Daoy (cell line): ENCODE data around the gene PBX3. TPM values are rescaled to one million over a fixed set of nuclear protein-coding genes. Genes with fewer than 3 reads are reported as not detected.

Source experiments
- DNase-seq: peaks from one replicate; pipeline ENCODE4 v3.0.0-alpha.2; 2015; ENCODE audit warnings: low read depth
- total RNA-seq: library from RNA; depleted of rRNA; stranded (reverse); fragments of >200 nt; shearing (Covaris generic); gene quantifications from 2 replicates; pipeline ENCODE4 v1.2.3, GENCODE V29; 2014; rRNA removed

The PBX3 gene
- 30.6 and 51.9 TPM in 2 replicates for total RNA-seq

DNA sequence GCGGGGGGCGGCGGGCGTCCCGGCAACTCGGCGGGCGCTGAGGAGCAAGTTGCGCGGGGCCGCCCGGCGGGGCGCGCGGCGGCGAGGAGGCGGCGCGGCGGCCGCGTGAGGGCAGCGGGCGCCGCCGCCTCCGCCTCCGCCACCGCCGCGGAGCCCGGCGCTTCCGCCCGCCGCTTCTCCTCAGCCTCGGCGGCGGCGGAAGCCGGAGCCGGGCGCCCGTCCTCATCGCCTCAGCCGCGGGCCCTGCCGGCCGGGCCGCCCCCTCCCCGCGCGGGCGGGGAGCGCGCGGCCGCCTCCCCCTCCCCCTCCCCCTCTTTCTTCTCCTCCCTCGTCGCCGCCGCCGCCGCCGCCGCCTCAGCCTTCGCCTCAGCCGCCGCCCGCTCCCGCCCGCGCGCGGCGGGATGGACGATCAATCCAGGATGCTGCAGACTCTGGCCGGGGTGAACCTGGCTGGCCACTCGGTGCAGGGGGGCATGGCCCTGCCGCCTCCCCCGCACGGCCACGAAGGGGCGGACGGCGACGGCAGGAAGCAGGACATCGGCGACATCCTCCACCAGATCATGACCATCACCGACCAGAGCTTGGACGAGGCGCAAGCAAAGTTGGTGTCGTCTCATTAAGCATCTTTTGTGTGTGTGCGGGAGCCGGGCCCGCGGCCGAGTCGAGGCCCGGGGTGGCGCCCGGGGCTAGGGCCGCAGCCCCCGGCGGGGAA is at the start of gene PBX3:
Gene PBX3, plus strand, starts transcription at position 321 of the 712 bp plus-strand sequence.
- peak; percentile 76 for DNase-seq

DNA sequence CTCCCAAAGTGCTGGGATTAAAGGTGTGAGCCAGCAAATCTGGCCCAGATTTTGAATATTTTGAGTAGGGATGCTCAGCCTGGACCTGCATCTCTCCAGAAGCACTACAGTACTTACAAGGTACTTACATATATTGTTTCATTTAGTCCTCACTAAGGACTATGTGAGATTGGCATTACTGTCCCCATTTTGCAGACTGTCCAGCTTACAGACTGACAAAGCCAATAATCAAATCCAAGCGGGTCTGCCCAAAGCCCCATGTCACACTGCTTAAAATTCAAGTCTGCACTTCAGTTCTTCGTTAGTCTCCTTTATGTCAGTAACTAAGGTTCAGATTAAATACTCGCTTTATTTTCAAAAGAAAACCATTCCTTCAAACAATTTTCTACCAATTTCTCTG is 47.3 kb upstream of the PBX3 start:
- no peak for DNase-seq

GRCh38 chr9:125700791-125701190 is 46.4 kb upstream of the PBX3 start:
- DNase-seq, result peak; percentile 54

- peak; percentile 81 for DNase-seq
These were observed 45.8 kb upstream of the PBX3 start for GRCh38 chr9:125701351-125701750.

GRCh38 chr9:125703662-125704061 is 43.5 kb upstream of the PBX3 start:
- no peak for DNase-seq

DNA sequence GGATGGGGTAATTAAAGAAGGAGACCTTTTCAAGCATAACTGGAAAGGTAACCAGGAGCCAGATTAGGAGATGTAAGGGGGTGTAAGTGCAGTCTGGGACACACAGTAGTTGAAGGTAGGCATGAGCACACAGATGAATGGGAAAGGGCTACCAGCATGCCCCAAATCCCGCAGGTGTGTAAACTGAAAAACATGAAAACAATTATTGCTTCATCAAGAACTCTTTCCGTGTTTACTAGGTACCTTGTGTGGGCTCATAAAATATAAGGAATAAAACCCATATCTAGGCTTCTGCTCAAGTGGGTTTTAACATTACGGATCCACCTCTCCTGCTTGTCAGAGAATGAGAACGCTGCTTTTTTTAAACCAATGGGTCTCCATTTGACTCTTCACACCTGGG is 41.3 kb upstream of the PBX3 start:
- no peak for DNase-seq

DNA sequence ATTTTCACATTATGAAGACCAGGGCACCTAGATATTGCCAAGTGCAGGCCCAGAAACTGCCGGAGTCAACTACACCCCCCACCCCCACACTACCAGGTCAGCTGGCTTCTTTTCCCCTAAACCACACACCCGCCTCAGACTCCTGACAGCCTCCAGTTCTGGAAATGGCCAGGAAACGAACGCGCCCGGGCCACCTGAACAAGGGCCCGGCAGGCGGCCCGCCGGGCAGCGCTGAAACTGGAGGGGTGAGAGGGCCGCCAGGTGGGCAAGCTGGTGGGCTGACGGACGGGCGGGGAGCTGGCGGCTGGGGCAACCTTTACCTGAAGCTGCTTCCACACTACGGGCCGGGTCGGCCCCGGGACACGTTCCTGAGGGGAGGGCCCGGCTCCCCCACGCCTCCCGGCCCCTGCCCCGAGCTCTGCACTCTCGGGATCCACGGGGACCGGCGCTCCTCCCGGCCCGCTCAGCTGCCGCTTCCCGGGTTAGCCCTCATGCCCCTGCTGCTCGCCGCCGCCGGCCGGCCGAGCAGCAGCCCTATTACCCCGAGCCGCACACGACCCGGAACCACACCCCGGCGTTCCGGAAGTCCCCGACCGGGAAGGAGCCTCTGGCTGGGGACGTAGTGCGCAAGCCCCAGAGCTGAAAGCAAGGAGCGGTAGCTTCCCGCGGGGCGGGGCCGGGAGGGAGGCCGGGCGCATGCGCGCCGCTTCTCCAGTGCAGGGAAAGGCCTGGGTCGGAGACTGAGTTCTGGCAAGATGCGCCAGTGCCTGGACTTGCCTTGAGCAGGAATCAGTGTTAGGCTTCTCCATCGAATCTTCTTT is 40.3 kb upstream of the PBX3 start, which contains the start of gene MAPKAP1:
Gene MAPKAP1, minus strand, starts transcription at position 558 of the 821 bp plus-strand sequence. CDS start 34,634 bp downstream, outside the sequence.
- DNase-seq, result peak; percentile 99

DNA sequence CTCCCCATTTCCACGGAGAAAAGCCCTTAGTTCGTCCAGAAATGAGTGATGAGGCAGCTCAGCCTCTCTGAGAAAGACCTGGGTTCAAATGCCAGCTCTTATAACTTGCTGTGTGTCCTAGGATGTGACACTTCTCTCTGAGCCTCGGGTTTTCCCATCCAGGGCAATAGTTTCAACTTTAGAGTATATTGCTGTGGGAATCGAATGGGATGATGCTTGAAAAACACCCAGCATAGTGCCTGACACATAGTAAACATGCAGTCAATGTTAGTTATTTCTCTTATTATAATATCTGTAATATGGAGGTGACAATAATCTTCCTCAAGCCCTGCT is 39.7 kb upstream of the PBX3 start:
- DNase-seq, result no peak

DNA sequence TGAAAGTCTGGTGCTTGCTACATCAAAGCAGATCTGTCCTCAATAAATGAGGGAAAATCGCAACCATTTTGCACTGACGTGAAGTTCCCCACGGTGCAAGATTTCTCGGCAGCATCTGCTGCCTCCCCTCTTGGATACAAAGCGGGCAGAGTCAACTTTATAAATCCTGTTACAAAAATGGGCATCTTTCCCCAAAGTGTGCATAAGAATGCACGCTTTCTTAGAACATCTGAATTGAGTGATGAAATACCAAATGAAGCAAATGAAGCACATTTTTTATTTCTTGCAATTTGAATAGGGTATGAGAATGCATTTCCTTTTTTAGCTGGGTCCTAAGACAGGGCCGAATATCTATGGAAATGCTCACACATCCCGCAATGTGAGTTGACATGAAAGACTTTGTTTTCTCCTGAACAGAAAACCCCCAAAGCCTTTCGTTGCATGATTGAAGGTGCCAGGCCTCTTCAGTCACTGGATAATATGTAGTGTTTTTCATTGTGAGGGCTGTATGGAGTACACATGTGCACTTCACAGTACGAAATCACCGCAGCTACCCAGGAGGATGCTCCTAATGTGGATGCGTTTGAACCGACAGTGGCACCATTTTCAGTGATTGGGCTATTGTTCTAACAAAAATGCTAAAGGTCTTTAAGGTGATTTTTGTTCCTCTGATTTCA is 20.6 kb upstream of the PBX3 start:
- DNase-seq, result no peak

- DNase-seq, result no peak
These were observed 17.0 kb upstream of the PBX3 start for GRCh38 chr9:125730168-125730567.

- no peak for DNase-seq
These were observed 14.6 kb upstream of the PBX3 start for GRCh38 chr9:125732562-125732961.

DNA sequence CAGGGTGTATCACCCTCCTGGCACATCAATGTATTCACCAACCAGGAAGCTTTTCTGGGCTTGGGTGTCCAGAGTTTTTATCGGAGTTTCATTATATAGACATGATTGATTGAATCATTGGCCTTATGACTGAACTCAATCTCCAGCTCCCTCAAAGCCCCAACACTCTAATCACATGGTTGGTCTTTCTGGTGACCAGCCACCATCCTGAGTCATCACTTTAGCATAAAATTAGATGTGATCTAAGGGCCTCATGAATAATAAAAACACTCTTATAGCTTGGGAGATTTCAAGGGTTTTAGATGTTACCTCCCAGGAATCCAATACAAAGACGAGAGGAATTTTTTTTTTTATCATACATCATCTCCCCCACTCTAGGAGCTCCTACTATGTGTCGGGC is 7.7 kb upstream of the PBX3 start:
- no peak for DNase-seq

GRCh38 chr9:125742657-125743056 is 4.5 kb upstream of the PBX3 start:
- no peak for DNase-seq

DNA sequence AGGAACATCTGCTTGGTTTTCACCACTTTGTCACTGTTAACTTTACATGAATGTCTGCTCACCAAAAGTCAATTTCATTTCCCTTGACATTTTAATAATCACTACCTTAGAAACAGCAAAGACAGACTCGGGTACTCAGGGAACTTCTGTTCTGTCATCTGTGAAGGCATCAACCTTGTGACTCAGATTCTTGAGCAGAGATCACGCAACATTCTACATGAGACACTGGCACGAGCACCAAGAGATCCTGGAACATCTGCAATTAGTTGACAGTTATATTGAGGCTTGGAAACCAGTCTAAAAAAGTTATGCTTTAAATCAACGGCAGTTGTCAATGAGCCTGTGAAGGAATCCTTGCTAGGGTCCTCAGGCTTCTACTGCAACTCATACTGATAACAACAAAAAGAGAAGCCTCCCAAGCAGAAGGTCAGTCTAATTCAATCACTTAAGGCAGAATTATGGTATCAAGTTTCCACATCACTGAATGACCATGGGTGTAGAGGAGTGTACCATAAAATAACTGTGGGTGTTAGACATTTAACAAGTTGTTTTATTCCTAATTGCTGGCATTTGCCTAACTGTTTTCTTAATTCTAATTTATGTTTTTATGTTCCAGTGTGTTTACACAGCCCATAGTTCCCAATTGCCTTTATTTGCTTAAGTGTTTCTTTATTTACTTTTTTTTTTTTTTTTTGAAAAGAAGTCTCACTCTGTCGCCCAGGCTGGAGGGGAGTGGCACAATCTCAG is 3.3 kb upstream of the PBX3 start:
- DNase-seq, result no peak

- peak; percentile 43 for DNase-seq
These were observed 2.6 kb upstream of the PBX3 start for GRCh38 chr9:125744616-125745015.

DNA sequence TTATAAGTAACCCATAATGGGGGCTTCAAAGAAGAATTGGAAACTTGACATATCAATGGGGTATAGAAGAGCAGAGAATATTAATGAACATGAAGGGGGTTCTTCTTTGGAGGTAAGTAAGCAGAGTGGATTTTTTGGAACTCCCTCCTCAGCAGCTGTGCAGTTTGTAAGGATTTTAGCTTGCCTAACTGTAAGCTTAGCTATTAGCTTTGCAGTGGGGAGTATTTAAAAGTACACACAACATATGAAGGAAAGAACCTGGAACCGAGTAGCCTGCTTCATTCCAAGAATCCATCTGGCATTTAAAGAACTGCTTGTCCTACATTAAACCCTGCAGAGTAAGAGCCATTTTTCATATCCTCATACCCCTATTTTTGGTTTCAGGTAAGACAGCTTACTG is 2.2 kb upstream of the PBX3 start:
- DNase-seq, result no peak

GRCh38 chr9:125745682-125746016 is 1.5 kb upstream of the PBX3 start:
- DNase-seq, result no peak

DNA sequence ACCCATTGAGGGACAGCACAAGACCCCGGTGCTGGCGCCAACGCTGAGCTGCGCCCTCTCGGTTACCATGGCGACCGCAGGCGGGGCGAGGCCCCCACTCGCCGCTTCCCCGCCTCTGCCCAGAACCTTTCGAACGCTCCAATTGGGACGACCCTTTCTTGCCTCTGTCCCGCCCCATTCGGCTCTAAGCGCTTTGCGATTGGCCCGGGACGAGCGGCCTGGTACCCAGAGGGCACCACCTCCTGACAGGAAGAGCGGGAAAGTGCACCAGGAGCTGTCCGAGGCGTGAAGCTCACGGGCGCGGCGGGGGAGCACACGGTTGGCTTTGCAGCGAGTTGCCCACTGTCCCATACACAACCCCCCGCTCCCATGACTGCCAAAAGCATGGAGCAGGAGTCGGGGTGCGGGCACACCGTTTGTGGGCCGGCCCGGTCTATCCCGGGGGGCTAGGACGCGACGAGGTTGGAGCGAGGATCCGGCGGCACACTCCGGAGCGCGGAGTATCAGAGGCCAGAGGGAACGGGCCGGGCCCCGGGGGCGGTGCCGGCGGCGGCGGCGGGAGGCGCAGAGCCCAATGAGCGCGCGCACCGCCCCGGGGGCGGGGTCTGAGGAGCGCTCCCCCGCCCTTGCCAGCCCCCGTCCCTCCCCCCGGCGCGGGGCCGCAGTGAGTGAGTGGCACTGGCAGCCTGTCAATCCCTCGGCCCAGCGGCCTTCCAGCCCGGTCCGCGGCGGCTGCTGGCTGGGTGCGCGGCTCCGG is 978 bp upstream of the PBX3 start:
- DNase-seq, result peak; percentile 99

DNA sequence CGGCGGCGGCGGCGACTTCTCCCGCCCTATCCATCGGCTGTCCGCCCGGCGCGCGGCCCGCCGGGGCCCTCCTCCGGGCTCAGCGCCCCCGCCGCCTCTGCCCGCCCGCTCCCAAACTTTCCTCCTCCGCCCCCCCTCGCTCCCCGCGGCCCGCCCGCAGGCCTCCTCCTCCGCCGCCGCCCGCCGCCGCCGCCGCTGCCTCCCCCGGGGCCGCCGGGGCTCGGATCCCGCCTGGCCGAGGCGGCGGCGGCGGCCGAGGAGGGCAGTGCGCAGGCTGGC is 460 bp upstream of the PBX3 start:
- DNase-seq, result no peak

GRCh38 chr9:125747765-125748445 is 732 bp downstream of the PBX3 start:
- DNase-seq, result peak; percentile 39
